NOMO-1 treated with DMSO at 0.1 percent for 48 hours (cell line): Measurements from ENCODE around the gene LPCAT2.

ENCODE experiments used
- DNase-seq: peaks from one replicate; lab custom pipeline; 2025; ENCODE audit not compliant: unreplicated experiment; lab: John Stamatoyannopoulos, UW

Gene LPCAT2

GRCh38 chr16:55503726-55504550 lies 4.9 kb upstream of the LPCAT2 start:
- no peak for DNase-seq

GRCh38 chr16:55505333-55506015 lies 3.4 kb upstream of the LPCAT2 start:
- no peak for DNase-seq

GRCh38 chr16:55506083-55506482 lies 2.8 kb upstream of the LPCAT2 start:
- no peak for DNase-seq

DNA sequence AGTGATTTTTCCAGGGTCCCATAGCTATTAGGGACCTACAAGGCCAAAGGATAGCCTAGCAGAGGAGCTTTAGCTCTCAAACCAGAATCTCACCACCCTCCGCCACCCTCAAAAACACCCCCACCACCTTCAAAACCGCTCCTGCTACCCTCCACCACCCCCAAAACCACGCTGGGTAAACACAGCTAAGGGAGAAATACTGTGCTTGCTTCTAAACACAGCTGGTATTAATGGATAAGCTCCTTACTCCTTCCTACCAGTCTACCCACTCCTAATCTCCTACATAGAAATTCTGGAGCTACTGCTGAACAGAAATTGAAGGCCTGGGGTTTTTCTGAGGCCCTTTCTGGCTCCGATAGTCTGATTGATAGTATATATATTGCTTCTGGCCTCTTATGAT lies 2.2 kb upstream of the LPCAT2 start:
- DNase-seq: no peak

- DNase-seq: peak; percentile 48
These were observed 476 bp upstream of the LPCAT2 start for GRCh38 chr16:55508271-55508921.

DNA sequence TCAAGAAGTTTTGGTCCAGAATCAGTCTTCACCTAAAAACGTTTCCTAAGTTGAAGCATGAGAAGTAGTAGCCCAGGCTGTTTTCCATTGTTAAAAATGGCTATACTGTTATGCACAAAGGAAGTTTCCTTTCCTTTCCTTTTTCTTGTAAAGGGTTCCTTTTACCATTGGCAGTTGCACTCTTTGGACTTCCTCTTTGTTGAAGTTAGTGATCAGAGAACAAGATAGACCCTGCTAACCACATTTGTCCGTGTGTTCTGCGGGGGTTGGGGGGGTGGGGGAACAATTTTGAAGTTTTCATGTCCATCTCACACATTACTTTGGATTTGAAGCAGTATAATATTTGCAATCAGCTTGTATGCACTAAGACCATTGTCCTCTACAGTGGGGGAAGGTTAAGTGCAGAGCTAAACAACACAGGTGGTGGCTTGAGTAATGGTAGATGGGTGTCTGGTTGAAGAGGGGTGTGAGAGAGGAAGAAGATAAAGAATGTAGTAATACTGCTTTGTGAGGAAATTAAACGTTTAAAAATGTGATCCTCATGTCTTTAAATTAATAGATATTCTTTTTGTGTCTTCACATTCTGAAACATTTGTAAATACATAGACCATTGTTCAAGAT lies 1.4 kb downstream of the LPCAT2 start:
- peak; percentile 75 for DNase-seq

- no peak for DNase-seq
These were observed 4.1 kb downstream of the LPCAT2 start for GRCh38 chr16:55512941-55513340.

- DNase-seq: no peak
These were observed 4.7 kb downstream of the LPCAT2 start for GRCh38 chr16:55513616-55514015.

GRCh38 chr16:55515111-55515510 lies 6.2 kb downstream of the LPCAT2 start:
- DNase-seq: peak; percentile 6

DNA sequence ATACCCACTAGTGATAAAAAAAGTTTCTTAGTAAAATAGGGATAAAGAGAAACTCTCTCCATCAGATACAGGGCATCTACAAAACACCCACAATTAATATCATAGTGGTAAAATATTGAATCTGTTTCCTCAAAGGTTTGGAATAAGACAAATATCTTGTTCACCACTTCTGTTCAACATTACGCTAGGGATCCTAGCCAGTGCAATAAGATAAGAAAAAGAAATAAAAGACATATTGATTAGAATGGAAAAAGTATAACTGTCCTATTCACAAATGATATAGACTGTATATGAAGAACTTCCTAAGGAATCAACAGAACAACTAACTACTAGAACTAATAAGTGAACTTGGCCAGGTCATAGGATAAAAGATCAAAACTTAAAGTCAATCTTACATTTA lies 12.9 kb downstream of the LPCAT2 start:
- no peak for DNase-seq

DNA sequence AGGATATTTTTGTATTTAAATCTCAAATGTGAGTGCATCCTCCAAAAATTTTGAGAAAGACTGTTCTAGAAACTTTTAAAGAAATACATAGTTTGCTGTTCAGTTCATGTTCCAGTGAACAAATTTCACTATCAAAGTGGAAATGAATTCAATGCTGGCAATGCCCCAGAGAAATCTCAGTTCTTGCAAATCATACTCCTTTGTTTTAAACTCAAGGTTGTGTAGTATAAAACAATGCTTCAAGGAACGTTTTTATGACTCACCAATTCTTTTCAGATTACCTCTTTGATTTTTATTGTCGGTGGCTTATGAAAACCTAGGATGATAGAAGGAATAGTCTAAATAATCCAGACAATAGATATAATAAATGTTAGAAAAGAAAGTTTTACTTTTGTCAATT lies 17.6 kb downstream of the LPCAT2 start:
- no peak for DNase-seq

DNA sequence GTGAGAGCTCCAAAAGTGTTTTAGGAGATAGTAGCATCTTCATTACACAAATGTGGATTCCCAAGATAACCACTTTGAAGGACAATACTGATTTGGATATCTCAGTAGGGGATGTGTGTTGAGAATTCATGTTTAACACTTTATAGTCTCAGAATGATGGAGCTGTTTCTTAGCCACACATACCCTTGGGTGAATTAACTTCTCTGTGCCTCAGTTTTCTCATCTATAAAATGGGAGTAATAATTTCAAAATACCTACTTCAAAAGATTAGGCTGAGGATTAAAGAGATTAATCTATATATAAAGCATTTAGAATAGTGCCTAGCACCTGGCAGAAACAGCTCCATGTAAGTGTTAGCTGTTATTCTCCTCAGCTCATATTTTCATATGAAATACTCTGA lies 19.0 kb downstream of the LPCAT2 start:
- DNase-seq: no peak

DNA sequence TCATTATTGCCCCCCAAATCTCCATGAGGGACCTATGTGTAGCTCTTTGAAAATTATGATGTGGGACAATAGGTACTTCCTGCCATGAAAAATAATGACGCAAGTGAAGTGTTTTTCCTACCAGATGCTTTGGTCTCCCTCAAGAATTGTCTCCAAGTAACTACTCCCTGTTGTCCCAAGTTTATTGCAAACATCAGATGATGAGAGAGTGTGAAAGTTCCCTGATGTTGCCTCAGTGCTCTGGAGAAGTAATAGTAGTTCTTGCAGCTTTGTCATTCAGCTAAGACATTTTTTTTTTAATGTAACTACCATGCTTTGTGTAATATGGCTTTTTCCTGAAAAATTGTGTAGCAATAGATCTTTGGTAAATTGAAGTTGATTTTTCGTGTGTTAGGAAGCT lies 20.1 kb downstream of the LPCAT2 start:
- DNase-seq: no peak

DNA sequence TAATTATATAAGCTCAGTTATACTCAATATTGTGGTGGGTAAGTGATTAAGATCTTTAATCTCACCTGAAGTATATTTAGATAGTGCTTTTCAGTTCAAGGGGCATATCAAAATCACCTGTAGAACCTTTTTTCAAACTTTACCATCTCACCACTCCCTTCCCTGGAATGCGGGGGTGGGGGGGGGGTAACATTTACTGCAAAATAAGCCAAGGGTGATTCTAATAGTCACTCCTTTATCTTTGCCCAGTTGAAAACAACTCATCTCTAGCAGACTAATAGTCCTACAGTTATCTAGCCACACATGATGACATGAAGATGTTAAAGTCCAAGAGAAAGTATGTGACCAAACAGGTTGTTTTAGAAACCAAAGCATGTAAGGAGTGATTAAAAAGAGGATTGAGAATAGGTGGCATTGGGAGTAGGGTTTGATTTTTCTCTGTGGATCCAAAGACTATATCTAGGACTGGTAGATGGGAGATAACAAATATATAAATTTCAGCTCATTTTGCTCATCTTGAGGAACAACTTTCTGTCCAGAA lies 21.5 kb downstream of the LPCAT2 start:
- DNase-seq: no peak

- DNase-seq: no peak
These were observed 23.4 kb downstream of the LPCAT2 start for GRCh38 chr16:55532227-55532626.

DNA sequence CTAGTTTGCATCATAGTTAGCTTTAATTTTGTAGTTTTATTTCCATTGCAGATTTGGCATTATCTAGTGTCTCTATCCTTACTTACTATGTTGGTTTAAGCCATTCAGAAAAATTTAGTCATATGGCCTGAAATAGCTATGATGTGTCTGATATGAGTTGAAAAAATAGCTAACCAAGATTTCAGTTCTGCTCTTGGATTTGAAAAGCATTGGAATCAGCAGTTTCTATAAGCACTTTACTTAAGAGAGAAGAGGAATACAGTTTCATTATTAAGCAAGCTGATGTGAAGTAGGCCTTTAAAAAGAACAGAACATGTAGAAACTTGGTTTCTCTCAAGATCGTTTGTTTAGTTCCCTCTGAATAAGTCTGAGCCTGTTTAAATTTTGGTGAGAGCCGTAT lies 25.9 kb downstream of the LPCAT2 start:
- no peak for DNase-seq

DNA sequence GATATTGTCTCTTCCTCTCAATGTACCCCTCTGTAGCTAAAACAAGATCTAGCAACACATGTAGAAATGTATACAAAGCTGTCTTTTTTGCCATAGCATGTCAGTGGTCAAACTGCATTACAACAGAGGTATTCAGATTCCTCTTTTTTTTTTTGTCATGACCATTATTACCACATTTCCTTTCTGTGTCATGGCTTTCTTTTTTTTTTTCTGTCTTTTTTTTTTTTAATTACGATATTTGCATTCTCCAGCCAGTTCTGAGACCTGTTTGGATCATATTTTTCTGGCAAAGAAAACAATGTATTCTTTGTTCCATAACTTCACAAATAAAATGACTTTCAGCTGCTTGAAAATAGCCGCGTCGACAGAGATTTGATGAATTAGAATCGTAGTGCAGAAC lies 30.2 kb downstream of the LPCAT2 start:
- peak; percentile 83 for DNase-seq

DNA sequence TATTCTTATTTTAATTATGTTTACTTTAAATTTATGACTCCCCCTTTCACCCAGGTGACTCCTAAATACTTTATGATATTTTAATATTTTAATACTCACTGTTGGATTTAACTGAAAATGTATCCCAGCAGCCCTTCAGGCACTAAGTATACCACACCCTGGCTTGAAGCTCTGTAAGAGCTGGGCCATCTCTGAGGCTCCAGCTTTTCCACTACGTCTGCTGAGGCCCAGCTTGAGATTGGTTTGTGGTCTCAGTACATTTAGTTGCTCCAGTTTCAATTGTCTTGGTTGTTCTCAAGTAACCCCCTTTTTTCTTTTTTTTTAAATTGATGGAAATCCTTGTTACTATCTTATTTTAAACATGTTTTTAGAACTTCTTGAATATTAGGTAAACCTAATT lies 30.6 kb downstream of the LPCAT2 start:
- no peak for DNase-seq

DNA sequence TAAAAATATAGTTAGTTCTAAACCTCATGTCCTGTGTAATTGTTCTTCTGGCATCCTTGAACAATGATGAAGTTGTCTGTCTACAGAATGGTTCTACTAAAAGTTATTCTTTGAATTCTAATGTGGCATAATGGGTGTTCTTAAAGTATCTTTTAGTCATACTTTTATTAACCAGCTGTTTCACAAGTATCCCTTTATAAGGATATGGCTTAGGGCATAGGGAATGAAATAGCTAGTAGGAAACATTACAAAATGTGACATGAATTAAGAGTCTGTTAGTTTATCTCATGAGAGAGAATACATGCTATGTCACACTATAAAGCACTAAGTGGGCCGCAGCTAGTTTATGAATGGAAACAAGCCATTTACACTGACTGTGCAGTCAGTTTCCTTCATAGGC lies 31.3 kb downstream of the LPCAT2 start:
- no peak for DNase-seq

DNA sequence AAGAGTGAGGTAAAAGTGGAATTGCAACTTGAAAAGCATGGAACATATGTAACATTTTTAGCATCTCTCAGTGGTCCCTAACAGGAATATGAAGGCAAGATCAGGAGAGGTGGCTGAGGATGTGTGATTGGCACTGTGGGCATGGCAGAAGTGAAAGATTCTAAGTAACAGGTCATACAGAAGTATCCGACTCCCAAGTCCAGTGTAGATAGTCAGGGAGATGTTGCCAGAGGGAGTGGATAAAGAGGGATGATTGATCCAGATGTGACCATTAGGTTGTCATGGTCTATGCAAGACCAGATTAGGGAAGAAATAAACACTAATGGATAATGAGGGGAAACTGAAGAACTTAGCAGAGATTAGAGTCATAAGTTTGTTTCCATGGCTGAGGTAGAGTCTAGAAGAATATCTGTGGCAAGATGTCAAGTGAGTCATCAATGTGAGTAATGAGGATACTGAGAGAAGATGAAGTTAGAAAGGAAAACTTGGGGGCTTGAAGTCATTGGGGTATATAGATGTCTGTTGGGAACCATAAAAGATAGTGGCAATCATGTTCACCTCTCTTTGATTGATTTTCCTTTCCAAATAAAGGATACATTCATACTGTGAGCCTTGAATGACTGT lies 33.7 kb downstream of the LPCAT2 start:
- DNase-seq: peak; percentile 5

- no peak for DNase-seq
These were observed 34.6 kb downstream of the LPCAT2 start for GRCh38 chr16:55543472-55543871.
